Embryonic facial prominence (tissue), 1 donor: ENCODE measurements around the gene SALL2.

ENCODE experiments used
- DNase-seq: peaks from one replicate; pipeline ENCODE4 v3.0.0-alpha.2; 2016; ENCODE audit errors: extremely low spot score

Gene SALL2

DNA sequence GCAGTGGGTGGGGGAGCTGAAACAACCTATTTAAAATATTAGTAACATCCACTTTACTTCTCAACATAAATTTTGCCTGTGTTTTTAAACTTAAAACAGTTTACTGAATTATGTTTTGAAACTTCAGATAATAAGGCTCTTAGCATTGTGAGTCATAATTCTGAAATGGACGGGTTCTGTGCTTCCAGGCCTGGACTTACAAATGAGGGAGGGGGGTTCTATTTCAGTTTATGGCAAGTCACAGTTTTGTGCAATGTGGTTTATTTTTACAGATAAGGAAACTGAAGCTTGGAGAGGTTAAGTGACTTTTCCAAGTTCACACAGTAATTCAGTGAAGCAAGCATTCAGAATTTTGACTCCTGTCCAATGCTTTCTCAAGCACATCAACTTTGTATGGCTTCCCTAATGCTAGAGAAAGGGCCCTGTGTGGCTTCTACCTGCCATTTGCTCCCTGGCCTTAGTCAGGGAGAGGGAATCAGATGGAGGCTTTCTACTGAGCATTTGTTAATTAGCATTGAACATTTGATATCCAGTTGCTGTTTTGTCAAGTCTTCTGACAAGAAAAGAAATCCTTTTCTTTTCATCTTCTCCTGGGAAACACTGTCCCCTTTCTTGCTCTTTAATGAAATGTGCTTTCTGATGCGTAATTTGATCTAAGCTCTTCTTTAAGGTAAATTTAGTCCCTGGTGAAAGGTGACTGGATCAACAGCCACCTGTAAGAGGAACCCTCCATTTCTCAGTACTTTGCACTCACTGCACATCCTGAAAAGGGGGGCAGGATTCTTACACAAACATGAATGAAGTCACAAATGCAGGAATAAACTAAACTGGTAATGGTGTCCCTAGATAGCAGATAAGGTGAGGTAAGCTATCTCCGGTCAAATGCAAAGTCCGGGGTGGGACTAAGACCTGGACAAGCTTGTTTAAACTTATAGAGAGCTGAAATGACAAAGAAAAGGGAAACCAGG lies 2.5 kb upstream of the SALL2 start:
- no peak for DNase-seq

- no peak for DNase-seq
Observed at GRCh38 chr14:21527318-21527679, 1.2 kb upstream of the SALL2 start.

GRCh38 chr14:21526672-21527317 lies 649 bp upstream of the SALL2 start:
- no peak for DNase-seq

- DNase-seq = no peak
Observed at GRCh38 chr14:21525571-21525961, 580 bp downstream of the SALL2 start.

- no peak for DNase-seq
Observed at GRCh38 chr14:21524575-21525490, 1.3 kb downstream of the SALL2 start.

- no peak for DNase-seq
Observed at GRCh38 chr14:21523203-21523602, 2.9 kb downstream of the SALL2 start.

DNA sequence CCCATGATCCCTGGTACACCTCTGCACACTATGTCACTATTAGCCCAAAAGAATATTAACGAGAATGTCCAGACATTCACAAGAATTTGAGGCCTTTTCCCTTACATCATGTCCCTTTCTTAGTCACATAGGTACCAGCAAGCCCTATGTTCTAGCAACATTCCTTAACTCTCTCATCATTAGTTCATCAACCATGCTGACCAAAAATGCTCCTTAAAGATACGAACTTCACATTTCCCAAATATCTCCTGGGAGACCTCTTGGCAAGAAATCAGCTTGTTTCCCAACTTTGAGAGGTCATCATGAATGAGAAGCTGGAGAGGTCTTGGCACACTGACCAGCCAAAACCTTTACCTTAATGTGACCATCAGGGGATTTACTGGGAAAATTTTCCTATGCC lies 4.6 kb downstream of the SALL2 start:
- no peak for DNase-seq

DNA sequence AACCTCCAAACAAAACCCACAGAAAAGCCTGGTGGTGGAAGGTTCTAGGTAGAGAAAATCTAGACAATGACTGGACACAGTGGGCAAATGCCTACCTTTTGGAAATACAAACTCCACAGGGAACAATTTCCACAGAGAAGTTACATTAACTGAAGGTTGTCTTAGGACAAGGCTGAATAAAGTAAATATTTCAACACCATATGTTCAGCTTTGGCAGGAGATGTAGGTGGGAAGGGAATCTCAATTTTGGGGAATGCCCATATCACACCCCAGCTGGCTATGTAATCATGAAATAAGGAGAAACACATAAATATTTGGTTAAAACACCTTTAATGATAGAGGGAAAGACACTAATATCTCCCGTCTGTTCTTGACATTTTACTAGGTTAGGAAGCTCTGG lies 5.4 kb downstream of the SALL2 start:
- DNase-seq = no peak

GRCh38 chr14:21518725-21519124 lies 7.4 kb downstream of the SALL2 start:
- DNase-seq = no peak

DNA sequence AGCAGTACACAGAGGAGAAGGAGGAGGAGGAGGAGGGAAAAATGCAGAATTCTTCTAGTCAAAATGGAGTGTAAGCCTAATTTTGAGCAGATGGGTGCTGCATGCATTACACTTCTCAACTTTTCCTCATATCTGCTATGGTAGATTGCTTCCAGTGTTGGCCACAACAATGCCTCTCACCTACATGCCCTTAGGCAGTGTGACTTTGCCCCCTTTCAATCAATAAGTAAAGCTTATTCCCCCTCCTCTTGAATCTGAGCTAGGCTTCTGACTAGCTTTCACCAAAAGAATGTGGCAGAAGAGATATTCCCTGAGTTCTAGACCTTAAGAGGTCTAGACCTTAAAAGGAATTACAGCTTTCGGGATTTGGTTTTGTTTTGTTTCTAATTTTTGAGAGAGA lies 11.8 kb downstream of the SALL2 start:
- no peak for DNase-seq

DNA sequence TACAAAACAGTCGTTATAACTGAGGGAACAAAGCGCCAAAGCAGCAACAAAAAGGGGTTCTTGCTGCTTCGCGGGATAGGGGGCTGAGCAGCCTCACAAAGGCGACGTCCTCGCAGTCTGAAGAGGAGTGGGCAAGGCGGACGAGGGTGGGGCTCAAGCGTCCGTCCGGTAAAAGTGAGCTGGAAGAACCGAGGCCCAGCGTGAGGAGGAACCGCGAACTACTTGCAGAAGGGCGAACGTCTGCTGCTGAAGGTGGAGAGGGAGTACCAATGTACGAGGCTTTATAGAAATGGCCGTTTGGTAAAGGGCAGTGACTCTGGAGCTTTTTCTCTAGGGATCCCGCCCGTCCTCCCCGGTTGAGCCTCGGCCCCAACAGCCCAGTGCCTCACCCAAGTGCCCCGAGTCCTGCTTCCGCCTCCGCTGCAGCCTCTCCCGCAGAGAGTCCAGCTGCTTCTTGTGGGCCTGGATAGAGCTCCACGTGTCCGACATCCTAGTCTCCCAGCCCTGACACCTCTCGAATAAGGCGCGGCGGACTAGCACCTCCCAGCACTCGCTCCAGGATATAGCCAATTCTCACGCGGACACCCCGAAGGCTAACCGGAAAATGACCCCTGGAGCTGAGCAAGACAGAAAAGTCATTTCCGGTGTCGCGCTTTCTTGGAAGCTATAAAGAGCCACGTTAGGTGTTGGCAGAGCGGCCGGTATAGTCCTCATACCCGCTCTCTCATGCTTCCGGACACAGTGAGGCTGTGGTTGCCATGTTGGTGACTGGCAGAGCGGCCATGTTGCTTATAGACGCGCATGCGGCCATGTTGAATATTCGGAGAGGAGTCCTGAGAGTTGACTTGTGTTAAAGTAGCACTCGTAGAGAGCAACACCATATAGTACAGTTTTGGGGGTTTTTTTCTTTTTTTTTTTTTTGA lies 15.2 kb downstream of the SALL2 start, which contains the start of gene METTL3:
METTL3 (minus strand) TSS at position 606 of the 923 bp plus-strand sequence; CDS start at position 489, 117 bp downstream.
- peak; percentile 96 for DNase-seq

GRCh38 chr14:21509432-21510143 lies 16.6 kb downstream of the SALL2 start:
- DNase-seq = no peak

DNA sequence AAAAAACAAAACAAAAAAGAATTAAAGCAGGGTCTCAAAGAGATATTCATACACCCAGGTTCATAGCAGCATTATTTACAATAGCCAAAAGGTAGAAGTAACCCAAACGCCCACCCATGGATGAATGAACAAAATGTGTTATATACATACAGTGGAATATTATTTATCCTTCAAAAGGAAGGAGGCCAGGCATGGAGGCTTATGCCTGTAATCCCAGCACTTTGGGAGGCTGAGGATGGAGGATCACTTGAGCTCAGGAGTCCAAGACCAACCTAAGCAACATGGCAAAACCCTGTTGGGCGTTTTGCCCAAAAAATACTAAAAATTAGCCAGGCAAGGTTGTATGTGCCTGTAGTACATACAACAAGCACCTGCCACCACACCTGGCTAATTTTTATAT lies 19.6 kb downstream of the SALL2 start:
- no peak for DNase-seq

- no peak for DNase-seq
Observed at GRCh38 chr14:21505012-21505553, 21.1 kb downstream of the SALL2 start.

GRCh38 chr14:21503376-21503775 lies 22.8 kb downstream of the SALL2 start:
- no peak for DNase-seq

- no peak for DNase-seq
Observed at GRCh38 chr14:21501568-21501967, 24.6 kb downstream of the SALL2 start.

GRCh38 chr14:21498540-21499526 lies 27.3 kb downstream of the SALL2 start:
- peak; percentile 56 for DNase-seq

GRCh38 chr14:21496453-21496852 lies 29.7 kb downstream of the SALL2 start:
- no peak for DNase-seq
